HG02970 (cell line): ENCODE data around the gene PCK1.

ENCODE experiments used
- ATAC-seq: cut with Tn5 transposase; IDR thresholded peaks from one replicate; pipeline ENCODE4 v1.9.1; 2021; ENCODE audit warnings: mild to moderate bottlenecking, moderate library complexity, moderate number of reproducible peaks; ENCODE audit not compliant: unreplicated experiment, low FRiP score

The PCK1 gene

DNA sequence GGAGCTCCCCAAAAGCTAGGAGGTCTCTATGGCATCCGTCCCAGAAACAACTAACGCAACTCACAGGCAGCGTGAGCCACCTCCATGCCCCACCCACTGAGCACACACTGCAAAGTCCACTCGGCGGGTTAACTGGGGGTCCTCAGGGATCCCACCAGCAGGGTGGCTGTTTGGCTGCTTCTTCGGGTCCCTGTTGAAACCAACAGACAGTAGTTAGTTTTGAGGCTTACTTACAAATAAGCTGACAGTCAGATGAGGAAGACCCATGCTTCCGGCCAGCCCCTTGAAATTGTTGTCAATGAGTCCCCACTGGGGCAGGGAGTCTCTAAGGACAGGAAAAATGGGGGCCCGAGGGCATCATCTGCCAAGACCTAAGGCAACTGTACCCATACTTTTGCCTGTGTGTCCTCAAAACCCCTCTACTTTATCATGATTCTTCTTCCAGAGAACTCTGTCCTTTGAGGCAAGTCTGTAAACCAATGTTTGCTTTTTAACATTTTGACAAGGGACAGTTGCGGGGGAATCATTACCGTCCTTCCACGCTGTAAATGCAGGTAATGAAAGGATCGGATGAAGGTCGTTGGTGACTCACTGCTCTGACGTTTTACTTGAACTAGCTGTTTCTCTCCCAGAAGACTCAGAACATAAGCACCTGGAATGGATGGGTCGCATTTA lies 2.2 kb upstream of the PCK1 start:
- no peak for ATAC-seq

DNA sequence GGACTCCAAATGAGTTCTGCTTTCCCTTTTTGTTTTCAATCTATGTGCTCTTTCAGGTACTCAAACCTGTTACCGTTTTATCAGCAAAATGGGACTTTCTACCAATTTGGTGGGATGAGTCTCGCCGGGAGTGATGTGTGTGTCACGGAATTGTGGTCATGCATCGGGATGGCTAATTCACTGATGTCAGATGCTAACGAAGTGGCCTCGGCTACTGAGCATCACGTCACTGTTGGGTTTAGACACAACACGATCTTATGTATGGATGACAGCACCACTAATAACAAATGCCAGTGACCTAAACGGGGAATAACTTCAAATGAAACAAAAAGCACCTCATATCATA lies 1.6 kb upstream of the PCK1 start:
- ATAC-seq, result no peak

DNA sequence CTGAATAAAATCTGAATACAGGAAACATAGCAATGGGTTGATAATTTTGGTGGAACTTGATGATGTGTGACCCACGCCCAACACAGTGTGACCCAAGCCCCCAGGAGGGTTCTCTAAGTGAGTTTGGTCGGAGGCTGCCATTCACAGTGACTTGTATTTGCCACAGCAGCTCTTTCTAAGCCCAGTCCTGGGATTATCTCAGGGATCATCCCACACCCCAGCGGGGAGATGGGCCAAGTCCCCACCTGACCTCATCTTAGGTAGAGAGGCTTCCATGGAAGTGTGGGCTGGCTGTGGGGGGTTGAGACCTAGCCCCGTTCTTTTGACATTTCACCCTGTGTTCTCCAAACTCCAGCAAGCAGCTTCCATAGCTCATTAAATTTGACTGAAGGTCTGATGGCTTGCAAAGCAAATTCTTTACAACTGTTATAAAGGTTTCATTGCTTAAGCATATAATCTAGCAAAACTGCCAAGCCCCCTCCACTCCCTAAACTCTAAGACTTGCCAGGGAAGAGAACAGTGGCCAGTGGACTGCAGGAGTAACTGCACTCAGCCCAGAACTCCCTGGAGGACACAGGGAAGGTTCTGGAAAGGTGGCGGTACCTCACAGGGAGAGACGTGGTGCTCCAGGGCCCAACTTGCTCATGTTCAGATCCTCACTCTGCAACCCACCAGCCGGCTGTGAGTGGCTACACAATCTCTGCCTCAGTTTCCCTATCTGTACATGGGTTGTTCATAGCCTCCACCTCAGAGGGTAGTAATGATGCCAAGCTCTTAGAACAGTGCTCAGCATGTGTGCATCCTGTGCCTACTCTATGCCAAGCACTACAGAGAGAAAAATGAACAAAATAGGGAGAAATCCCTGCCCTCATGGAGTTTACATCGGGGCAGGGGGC lies 1.0 kb upstream of the PCK1 start:
- ATAC-seq, result no peak

GRCh38 chr20:57561356-57562279 lies 708 bp downstream of the PCK1 start:
- ATAC-seq, result no peak

GRCh38 chr20:57562541-57563465 lies 1.9 kb downstream of the PCK1 start:
- no peak for ATAC-seq

DNA sequence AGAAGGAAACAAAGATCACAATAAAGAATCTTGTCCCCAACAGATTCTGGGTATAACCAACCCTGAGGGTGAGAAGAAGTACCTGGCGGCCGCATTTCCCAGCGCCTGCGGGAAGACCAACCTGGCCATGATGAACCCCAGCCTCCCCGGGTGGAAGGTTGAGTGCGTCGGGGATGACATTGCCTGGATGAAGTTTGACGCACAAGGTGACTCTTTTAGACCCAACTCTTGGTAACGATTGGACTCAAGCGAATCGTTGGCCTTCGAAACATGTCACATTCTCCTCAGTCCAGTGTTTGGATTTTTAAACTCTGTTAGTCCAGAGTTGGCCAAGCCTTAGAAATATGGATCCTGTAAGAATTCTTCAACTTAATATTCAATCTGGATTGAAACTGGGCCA lies 2.6 kb downstream of the PCK1 start:
- ATAC-seq, result no peak

GRCh38 chr20:57564180-57564802 lies 3.4 kb downstream of the PCK1 start:
- no peak for ATAC-seq

DNA sequence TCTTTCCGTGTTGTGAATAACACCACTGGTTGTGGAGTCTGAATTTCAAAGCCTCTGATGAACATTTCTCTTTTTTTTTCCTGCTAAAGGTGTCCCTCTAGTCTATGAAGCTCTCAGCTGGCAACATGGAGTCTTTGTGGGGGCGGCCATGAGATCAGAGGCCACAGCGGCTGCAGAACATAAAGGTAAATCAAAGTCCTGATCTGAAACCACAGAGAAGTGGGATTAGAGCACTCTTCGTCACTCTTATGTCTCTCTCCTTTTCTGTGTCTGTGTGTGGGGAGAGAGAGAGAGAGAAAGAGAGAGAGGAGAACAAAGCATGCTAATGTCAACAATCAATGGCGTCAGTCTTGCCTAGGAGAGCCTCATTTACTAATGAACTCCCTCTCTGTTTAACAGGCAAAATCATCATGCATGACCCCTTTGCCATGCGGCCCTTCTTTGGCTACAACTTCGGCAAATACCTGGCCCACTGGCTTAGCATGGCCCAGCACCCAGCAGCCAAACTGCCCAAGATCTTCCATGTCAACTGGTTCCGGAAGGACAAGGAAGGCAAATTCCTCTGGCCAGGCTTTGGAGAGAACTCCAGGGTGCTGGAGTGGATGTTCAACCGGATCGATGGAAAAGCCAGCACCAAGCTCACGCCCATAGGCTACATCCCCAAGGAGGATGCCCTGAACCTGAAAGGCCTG lies 4.2 kb downstream of the PCK1 start:
- ATAC-seq, result no peak

DNA sequence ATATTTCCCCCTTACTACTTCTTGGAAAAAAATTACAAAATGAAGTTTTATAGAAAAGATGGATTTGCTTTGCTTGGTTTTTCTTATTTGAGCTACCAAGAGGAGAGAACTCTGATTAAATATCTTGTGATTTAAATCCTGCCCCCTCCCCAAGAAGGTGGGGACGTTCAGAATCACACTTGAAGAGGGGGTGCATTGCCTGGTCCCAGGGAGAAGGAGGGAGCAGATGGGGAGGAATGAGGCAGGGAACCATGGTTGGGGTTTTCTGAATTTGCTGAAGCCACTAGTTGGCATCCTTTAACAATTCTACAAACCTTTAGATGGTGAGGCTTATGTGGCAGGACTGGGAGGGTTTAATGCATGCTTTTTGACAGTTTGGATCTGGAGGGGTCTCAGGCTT lies 5.5 kb downstream of the PCK1 start:
- ATAC-seq, result no peak

GRCh38 chr20:57566803-57567459 lies 6.0 kb downstream of the PCK1 start:
- no peak for ATAC-seq

GRCh38 chr20:57567471-57568079 lies 6.7 kb downstream of the PCK1 start:
- ATAC-seq, result no peak

DNA sequence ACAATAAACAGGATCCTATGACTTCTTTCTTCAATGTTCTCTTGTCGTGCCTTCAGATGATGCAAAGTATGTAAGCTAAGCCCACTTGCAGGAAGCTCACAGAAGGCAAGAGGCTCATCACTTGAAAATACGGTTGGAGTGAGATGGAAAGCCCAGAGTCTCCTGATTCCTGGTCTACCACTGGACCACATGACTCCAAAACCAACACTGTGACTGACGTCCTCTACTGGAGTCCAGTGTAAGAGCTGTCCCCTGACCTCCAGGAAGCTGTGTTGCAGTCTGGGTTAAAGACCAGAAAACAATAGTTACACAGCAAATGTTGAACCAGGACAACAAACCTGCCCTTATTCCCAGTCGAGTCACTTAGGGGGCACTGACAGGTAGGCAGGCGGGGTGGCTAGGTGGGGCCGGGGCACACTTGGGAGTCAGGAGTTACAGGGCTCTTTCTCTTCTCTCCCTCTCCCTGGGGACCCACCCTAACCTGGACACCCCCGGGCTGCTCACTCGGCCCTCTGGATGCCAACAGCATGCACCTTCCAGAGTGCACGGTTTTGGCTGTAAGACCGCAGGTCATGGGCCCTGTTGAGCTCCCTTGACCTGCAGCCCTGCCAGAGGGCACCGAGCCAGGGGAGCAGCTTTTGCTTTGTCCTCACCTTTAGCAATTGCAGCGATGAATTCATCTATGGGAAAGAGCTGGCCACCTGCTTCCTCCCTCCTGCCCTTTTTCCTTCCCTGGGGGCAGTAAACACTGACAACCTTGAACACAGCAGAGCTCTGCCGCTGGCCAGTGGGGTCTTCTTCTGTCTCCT lies 7.4 kb downstream of the PCK1 start:
- ATAC-seq, result no peak

DNA sequence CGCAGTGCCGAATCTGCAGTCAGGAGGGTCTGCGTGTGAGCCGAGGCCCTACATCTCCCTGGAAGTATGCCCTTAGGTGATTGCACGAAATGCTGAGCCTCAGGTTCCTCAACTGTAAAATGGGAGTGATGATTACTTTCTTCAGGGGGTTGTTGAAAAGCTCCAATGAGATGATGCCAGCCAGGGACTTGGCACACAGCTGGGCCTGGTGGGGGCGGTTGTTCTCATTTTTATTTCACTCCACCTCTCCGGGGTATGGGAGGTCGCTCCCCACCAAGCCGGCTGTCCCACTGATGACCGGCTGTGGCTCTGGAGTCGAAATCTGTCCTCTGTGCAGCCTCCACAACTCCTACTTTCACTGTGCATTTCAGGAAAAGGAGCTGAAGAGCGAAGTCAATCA lies 8.1 kb downstream of the PCK1 start:
- no peak for ATAC-seq

GRCh38 chr20:57570145-57570850 lies 9.4 kb downstream of the PCK1 start:
- no peak for ATAC-seq

DNA sequence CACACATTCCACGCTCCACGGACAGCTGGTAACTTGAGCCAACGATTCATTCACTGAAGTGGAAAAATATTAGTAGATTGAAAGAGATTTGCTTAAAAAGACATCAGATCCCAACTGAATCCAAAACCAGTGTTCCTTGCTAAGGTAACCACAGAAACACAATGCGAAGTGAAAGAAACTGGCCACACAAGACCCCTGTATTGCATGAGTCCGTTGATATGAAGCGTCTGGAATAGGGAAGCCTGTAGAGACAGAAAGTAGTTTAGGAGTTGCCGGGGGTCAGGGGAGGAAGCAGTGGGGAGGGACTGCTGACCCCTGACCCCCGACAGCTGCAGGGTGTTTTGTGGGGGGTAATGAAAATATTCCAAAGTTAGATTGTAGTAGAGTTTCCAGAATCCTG lies 10.0 kb downstream of the PCK1 start:
- no peak for ATAC-seq

- no peak for ATAC-seq
Observed at GRCh38 chr20:57571782-57572416, 11.0 kb downstream of the PCK1 start.
